NCI-H69 (cell line): ENCODE data around the gene LMF2.
A peak's percentile ranks its signal among the peaks of the same experiment; 100 is the strongest.

Source experiments
- DNase-seq: peaks from one replicate; lab custom pipeline; 2025; lab: John Stamatoyannopoulos, UW

LMF2 gene

GRCh38 chr22:50503475-50504145 is 3.9 kb downstream of the LMF2 start:
- DNase-seq = no peak

GRCh38 chr22:50502628-50503474 is 4.7 kb downstream of the LMF2 start:
- DNase-seq = no peak

- no peak for DNase-seq
Observed at GRCh38 chr22:50502096-50502495, 5.4 kb downstream of the LMF2 start.

GRCh38 chr22:50500452-50500851 is 7.0 kb downstream of the LMF2 start:
- no peak for DNase-seq

GRCh38 chr22:50498322-50498890 is 9.1 kb downstream of the LMF2 start:
- DNase-seq = peak; percentile 78

GRCh38 chr22:50497093-50497492 is 10.4 kb downstream of the LMF2 start:
- no peak for DNase-seq

- no peak for DNase-seq
Observed at GRCh38 chr22:50490531-50491308, 16.8 kb downstream of the LMF2 start.

GRCh38 chr22:50489363-50490243 is 17.9 kb downstream of the LMF2 start:
- DNase-seq = no peak

GRCh38 chr22:50488886-50489285 is 18.6 kb downstream of the LMF2 start:
- DNase-seq = no peak

GRCh38 chr22:50488006-50488677 is 19.4 kb downstream of the LMF2 start:
- DNase-seq = no peak

- DNase-seq = no peak
Observed at GRCh38 chr22:50487290-50488005, 20.1 kb downstream of the LMF2 start.

GRCh38 chr22:50486561-50487289 is 20.8 kb downstream of the LMF2 start, which contains the start of gene MIOX:
Gene MIOX (plus strand): TSS chr22:50486859. CDS start chr22:50486898, 39 bp downstream.
- peak; percentile 20 for DNase-seq

- peak; percentile 61 for DNase-seq
Observed at GRCh38 chr22:50485221-50486131, 22.0 kb downstream of the LMF2 start.

GRCh38 chr22:50483977-50484853 is 23.3 kb downstream of the LMF2 start:
- DNase-seq = no peak

- DNase-seq = no peak
Observed at GRCh38 chr22:50483556-50483955, 23.9 kb downstream of the LMF2 start.

- peak; percentile 56 for DNase-seq
Observed at GRCh38 chr22:50483106-50483505, 24.4 kb downstream of the LMF2 start.
